Dedifferentiated amniotic fluid mesenchymal stem cell (primary cell): ENCODE measurements around the gene BASP1.
A peak's percentile ranks its signal among the peaks of the same experiment; 100 is the strongest.
"Not testable (repeated sequence)": the region's sequence is repeated elsewhere in the genome, so short reads cannot be mapped to it uniquely, and the experiment has no call there.

Experiments
- DNase-seq: peaks from one replicate; pipeline ENCODE4 v3.0.0-alpha.2; 2016; ENCODE audit errors: extremely low spot score

BASP1 gene

DNA sequence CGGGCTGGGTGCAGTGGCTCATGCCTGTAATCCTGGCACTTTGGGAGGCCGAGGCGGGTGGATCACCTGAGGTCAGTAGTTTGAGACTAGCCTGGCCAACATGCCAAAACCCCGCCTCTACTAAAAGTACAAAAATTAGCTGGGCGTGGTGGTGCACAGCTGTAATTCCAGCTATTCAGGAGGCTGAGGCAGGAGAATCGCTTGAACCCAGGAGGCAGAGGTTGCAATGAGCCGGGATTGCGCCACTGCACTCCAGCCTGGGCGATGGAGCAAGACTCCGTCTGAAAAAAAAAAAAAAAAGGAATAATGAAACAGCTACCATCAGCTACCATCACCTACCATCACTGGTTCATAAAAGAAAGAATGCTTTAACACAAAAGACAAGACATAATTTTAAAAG is 25.9 kb upstream of the BASP1 start:
- DNase-seq = not testable (repeated sequence)

DNA sequence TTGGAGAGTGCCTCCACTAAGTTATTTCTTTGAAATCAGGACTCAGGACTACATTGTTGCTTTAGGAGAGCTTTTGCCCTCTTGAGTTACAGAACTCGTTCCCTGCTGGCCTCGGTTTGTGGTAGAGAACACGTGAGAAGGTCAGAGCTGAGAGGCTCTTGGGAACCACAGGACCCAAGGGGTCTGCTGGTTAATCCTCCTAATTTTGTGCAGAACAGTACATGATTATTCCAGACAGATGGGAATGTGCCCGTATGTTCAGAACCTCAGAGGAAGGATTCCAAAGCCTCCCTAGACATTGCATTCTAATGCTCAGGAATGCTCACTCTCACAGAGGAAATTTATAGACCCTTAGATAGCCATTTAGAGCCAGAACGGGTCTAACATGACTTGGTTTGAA is 25.2 kb upstream of the BASP1 start:
- DNase-seq = peak; percentile 51

DNA sequence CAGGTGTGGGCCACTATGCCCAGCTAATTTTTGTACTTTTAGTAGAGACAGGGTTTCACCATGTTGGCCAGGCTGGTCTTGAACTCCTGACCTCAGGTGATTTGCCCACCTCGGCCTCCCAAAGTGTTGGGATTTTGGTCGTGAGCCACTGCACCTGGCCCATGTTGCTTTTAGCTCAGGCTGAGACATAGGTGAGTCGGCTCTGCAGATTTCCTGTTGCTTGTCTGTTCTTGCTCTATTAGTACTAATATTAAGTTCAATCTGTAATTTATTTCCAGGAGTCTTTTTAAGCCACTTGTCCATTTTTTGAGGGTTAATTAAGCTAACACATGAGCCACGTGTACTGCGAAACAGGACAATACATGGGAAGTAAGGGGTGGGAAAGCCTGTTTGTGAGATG is 21.4 kb upstream of the BASP1 start:
- no peak for DNase-seq

DNA sequence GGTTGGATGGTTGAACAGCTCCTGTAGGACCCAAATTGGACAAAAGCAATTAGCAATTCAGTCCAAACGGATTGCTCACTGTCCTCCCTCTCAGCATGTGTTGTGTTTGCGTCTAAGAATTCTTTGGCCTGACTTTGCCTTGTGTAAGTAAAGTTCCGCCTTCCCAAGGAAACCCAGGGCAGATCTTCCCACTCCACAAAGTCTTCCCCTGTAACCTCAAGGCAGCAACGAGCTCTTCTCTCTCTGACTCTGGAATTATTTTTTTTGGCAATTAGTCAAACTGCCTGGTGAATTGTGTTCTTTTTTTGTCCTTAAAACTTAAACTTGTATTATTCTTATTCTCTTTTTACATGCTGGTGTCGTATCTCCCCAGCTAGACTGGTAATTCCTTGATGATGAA is 20.7 kb upstream of the BASP1 start:
- no peak for DNase-seq

- peak; percentile 81 for DNase-seq
Measured at GRCh38 chr5:17203329-17204132, 13.9 kb upstream of the BASP1 start.

DNA sequence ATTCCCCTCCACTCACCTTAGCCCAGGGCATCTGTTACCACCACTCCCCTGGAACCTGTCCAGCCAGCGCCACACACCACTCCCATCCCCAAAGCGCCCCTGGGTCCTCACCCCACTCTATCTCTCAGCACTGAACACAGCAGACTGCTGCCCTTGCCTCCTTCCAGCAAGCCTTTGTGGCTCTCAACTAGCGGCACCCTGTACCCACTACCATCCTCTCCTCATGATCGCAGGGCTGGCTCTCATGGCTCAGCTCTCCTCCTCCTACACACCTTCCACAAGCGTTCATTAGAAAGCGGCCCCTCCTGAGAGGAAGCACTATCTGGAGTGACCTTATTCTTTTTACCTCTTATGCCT is 13.3 kb upstream of the BASP1 start:
- no peak for DNase-seq

DNA sequence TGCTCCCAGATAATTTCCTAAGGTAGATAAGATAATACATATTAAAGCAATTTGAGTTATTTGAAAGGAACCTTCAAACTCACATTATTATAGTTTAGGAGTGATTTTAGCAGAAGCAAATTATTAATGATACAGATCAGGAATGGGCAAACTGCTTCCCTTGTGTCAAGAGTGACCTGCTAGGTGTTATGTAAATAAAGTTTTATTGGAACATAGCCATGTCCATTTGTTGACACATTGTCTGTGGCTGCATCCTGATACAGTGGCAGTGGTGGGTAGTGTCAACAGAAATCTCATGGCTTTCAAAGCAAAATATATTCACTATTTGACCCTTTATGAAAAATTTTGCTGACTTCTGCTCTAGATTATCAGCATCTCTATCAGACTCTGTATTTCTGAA is 11.4 kb upstream of the BASP1 start:
- DNase-seq = no peak

DNA sequence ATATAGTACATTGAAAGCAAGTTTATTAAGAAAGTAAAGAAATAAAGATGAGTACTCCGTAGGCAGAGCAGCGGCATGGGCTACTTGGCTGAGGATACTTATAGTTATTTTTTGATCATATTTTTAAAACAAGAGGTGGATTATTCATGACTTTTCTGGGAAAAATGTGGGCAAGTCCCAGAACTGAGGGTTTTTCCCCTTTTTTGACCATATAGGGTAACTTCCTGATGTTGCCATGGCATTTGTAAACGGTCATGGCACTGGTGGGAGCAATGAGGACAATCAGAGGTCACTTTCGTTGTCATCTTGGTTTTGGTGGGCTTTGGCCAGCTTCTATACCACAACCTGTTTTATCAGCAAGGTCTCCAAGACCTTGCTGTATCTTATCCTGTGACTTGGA is 5.2 kb upstream of the BASP1 start:
- DNase-seq = no peak

DNA sequence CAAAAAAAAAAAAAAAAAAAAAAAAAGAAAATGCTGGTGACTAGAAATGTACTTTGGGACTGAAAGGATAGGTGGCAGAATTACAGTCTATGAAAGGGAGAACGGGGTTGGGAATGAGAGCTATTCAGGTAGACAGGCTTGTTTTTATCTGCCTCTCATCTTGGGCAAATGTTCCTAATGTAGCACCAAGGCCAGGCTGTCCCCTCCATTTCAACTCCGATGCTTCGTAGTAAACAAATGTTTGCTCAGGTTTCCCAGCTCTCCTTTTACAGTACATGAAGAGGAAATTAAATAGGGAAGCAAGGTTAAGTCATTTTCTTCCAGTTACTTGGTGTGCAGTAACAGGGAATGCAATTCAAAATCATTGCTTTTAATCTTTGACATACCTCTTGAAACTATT is 4.4 kb upstream of the BASP1 start:
- no peak for DNase-seq

- DNase-seq = no peak
Measured at GRCh38 chr5:17213938-17214337, 3.5 kb upstream of the BASP1 start.

GRCh38 chr5:17214893-17215292 is 2.5 kb upstream of the BASP1 start:
- DNase-seq = no peak

GRCh38 chr5:17215361-17215760 is 2.1 kb upstream of the BASP1 start:
- no peak for DNase-seq

- peak; percentile 83 for DNase-seq
Measured at GRCh38 chr5:17216176-17216973, 1.1 kb upstream of the BASP1 start.

GRCh38 chr5:17216974-17217492 is 398 bp upstream of the BASP1 start:
- DNase-seq = peak; percentile 76

GRCh38 chr5:17218353-17219005 is 1.0 kb downstream of the BASP1 start:
- peak; percentile 48 for DNase-seq

DNA sequence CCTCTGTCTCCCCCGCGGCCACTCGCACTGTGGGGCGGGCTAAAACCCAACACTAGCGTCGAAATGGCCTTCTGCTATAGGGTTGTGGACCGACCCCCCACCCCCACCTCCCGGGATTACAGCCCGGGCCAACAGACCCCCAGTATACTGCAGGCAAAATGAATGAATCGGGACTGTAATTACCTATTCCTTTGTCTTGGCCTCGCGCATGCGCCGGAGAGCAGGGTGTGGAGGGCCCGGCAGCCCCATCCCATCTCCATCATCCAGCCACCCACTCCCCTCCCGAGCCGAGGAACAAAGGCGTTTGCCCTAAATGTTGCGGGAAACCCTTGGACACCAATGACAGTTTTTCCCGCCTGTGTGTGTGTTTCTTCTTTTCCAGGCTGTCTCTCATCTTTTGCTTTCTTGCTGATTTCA is 1.6 kb downstream of the BASP1 start:
- DNase-seq = peak; percentile 34

- DNase-seq = no peak
Measured at GRCh38 chr5:17219469-17219868, 2.0 kb downstream of the BASP1 start.

- DNase-seq = no peak
Measured at GRCh38 chr5:17219992-17220391, 2.6 kb downstream of the BASP1 start.

- no peak for DNase-seq
Measured at GRCh38 chr5:17220469-17220868, 3.0 kb downstream of the BASP1 start.

DNA sequence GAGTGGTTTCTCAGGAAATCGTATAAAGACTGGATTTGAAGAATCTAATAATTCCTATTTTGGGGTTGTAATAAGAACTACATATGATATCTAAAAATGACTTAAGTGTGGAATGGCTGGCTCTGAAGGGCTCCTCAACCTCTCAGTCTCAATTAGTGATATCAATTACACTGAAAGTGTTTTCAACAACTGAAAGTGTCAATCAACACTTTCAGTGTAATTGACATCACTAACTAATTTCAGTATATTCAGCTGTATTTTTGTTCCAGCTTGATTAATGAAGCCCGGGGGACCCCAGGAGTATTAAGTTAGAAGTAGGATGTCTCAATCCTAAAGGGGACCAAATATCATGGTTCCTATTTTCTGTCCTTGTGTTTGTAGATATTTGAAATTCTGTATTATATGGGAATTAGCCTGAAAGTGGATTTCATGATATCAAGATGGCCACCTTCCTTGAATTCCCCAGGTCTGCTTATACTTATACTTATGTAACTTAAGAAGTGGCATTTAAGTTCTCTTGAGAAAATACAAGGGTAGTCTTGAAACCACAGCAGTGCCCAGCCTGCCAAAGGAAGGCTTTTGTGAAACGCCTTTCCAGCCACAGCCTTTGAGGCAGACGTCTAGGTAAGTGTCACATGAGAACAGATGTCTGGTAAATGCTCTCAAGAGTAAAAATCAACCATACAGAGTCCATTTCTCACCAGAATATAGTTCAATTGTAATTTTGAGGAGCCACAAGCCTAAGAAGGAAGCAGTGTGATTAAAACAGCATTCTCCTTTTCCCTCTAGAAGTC is 4.6 kb downstream of the BASP1 start:
- DNase-seq = no peak

DNA sequence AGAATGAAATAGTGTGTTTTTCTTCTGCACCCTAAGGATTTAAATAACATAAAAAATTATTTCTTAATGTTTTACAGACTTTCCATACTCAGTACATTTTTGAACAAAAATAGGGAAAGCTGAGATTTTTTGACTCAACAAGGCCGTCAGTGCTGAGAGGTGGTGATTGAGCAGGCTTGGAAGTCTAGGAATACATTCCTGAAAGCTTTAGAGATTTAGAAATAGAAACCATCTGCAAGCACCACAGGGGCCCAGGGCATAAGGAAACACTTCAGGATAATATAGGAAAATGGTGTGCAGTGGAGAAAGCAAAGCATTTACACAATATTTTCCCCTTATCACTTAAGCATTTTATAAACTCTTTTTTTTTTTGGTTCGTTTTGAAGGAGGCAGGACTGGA is 5.2 kb downstream of the BASP1 start:
- DNase-seq = peak; percentile 49
